Erythroblast (primary cell): ENCODE data around the gene MECP2.

ENCODE experiments used
- DNase-seq, 2 experiments: peaks; one replicate each; lab custom pipeline; 2025; lab: John Stamatoyannopoulos, UW
- GATA1 ChIP-seq: IDR thresholded peaks from 2 replicates; pipeline ENCODE4 v1.6.1; 2011; ENCODE audit warnings: low read depth, mild to moderate bottlenecking, control low read depth, low read length, moderate library complexity
- POLR2A ChIP-seq: IDR thresholded peaks from 2 replicates; pipeline ENCODE4 v1.6.1; 2011; ENCODE audit warnings: mild to moderate bottlenecking, low read length

The MECP2 gene

DNA sequence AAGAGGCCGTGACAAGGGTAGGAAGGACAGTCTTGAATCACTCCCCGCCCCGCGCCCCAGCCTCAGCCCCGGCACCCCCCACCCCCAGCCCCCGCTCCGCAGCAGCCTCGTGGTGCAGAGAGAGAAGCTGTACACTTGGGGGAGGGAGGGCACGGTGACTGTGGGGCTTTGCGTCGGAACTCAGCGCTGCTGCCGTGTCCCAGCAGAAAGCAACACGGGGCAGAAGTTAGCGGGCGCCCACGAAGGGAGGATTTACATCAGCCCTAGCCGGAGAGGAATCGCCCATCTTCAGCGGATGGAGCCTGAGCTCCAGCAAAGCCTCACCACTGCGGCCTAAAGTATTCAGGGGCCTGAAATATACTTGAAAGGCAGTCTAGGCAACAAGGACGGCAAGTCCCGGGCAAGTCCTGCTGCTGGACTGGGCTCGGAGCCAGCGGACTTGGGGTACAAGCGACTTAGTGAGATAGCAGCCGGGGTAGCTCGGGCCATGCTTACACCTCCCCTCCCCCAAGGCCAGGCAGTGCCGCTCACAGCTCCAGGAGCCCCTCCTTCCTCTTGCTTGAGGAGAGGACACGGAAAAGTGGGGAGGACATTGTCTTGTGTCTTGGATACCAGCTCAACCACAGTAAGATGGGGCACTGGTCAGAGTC, 28.0 kb upstream of the MECP2 start:
- TF ChIP-seq GATA1, result no peak
- TF ChIP-seq POLR2A, result no peak
- DNase-seq, result peak in 1 of 2 experiments; percentile 1

DNA sequence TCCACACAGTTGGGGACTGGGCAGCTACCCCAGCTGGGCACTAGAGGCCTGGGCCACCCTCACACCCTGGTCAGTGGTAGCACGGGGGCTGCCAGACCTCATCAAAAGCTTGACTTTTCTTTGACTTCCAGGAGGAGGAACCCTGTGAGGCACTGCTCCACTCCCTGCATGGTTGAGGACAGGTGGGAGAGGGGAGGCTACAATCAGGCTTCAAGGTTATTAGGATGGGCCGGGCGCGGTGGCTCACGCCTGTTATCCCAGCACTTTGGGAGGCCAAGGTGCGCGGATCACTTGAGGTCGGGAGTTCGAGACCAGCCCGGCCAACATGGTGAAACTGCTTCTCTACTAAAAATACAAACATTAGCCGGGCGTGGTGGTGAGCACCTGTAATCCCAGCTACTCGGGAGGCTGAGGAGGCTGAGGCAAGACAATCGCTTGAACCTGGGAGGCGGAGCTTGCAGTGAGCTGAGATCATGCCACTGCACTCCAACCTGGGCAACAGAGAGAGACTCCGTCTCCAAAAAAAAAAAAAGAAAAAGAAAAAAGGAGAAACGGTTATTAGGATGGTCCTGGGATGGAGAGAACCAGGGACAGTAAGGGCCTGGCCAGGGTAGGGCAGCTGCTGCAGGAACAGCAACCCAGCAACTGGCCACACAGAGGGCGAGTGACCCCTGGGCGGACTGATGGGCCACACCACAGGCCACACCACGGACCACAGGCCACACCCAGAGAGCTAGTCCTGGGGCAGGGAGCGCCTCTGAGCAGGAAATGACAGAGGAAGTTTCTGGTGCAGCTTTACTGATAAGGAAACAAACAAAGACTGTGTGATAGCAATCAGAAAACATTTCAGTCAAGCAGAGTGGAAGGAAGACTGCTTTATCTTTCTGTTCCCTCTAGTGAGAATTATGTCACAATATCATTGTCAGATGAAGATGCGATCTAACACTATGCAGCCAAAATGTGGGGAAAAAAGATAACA, 26.0 kb upstream of the MECP2 start:
- TF ChIP-seq POLR2A (no peak), GATA1 (no peak)
- DNase-seq, result peak; percentile 3 to 64

GRCh38 chrX:154121961-154122360, 24.4 kb upstream of the MECP2 start:
- no peak for TF ChIP-seq GATA1
- TF ChIP-seq POLR2A, result no peak
- no peak for DNase-seq

GRCh38 chrX:154121207-154121606, 23.7 kb upstream of the MECP2 start:
- TF ChIP-seq GATA1, result no peak
- TF ChIP-seq POLR2A, result no peak
- no peak for DNase-seq

- TF ChIP-seq POLR2A (no peak), GATA1 (no peak)
- no peak for DNase-seq
Observed at GRCh38 chrX:154120567-154120966, 23.1 kb upstream of the MECP2 start.

DNA sequence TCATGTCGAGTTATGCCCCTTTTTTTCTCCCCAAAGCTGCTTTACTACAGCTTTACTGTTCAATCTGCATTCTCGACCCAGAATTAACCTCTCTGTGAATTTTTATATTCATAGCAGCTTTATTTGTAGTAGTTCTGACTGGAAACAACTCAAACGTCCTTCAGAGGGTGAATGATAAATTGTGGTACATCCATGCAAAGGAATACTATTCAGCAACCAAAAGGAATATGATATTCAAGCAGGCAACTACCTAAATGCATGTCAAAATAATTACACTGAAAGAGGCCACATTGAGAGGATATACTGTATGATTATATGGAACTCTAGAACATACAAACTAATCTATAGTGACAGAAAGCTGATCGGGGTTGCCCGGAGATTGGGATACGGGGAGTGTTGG, 20.0 kb upstream of the MECP2 start:
- TF ChIP-seq GATA1, result no peak
- no peak for TF ChIP-seq POLR2A
- no peak for DNase-seq

DNA sequence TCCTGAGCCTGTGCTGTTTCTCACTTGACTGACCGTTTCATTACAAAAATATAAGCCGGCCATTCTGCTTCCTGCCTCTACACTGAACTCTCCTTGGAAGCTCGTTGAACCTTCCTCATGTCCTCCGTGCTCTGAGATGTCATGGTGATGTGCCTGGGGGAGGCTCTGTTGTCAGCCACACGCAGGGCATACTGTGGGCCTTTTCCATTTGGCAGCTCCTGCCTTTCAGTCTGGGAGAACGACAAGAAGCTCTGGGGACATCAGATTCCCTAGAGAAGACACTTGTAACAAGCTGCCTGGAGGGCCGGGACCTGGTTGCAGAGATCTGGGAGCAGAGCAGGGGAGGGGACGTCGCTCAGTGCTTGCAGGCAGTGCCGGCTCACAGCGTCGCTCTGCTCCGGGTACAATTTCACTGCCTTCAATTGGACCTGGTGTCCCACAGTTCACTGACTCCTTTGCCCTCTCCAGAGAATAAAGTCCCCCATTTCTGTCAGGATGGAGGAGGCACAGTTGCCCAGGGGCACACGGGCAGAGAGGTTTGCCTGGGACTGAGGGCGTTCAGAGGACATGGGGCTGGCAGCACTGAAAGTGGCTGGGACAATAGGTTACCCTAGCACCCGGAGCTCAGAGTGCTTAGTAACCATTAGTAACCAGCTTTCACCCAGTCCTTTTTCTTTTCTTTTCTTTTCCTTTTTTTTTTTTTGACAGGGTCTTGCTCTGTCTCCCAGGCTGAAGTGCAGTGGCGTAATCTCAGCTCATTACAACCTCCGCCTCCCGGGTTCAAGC, 19.1 kb upstream of the MECP2 start:
- no peak for DNase-seq
- TF ChIP-seq POLR2A (no peak), GATA1 (no peak)

DNA sequence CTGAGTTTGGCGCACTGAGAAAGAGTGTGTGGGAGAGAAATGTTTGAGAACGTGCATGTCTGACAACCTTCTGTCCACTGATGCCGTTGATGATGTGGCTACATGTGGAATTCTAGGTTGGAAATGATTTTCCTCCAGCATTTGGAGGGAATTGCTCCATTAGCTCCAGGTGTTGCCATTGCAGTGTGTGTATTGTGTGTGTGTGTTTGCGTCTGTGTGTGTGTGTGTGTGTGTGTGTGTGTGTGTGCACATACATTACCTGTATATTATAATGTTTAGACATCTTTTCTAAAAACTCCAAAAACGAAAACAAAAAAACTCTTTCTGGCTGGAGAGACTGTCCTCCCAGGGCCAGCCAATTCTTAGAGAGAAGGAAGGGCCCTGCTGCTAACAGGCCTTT, 18.2 kb upstream of the MECP2 start:
- TF ChIP-seq GATA1, result no peak
- TF ChIP-seq POLR2A, result no peak
- DNase-seq, result no peak

GRCh38 chrX:154115071-154115470, 17.6 kb upstream of the MECP2 start:
- DNase-seq, result no peak
- TF ChIP-seq POLR2A (no peak), GATA1 (no peak)

DNA sequence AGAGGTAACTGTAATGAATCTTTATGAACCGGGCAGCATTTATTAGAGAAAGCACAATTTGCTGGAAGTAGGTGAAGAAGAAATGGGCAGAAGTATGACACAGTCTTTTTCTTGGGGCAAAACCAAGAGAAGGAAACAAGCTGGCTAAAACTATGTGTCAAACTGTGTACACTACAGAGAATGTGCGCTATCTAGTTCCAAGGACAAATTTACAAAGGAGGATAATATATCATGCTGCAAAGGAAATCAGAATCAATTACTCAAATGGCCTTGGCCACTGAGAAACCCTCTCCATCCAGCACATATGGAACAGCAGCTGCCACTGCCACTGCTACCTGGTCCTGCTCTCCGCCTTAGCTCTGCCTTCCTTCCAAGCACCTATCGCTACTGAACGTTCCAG, 17.1 kb upstream of the MECP2 start:
- DNase-seq, result no peak
- TF ChIP-seq POLR2A (no peak), GATA1 (no peak)

DNA sequence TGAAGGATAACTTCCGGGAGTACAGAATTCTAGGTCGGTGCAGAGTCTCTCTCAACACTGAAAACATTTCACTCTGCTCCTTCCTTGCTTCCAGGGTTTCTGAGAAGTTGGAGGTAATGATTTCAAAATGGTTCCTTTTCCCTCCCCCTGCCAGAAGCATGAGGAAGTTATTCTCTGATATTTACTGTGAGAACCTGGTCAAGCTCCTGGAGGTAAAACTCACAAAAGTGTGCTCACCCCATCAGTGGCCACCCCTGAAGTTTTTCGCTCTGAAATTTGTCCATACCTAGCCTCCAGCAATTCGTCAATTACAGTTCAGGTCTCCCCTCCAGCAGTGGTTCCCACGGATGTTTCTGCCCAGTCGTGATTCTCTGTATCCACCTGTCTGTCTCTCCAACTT, 16.2 kb upstream of the MECP2 start:
- TF ChIP-seq GATA1, result no peak
- TF ChIP-seq POLR2A, result no peak
- DNase-seq, result no peak

- no peak for DNase-seq
Observed at GRCh38 chrX:154098551-154098950, 1.0 kb upstream of the MECP2 start.

GRCh38 chrX:154097003-154097588, 421 bp downstream of the MECP2 start:
- TF ChIP-seq GATA1 (no peak), POLR2A (no peak)
- DNase-seq, result peak; percentile 77 to 83

More at GRCh38 chrX:154098551-154098950, 1.0 kb upstream of the MECP2 start:
- TF ChIP-seq POLR2A (no peak), GATA1 (no peak)
